Ishikawa (cell line): ENCODE results near the gene CDHR5.
A peak's percentile ranks its signal among the peaks of the same experiment; 100 is the strongest.

Experiments used
- CEBPB ChIP-seq: IDR thresholded peaks from 2 replicates; pipeline ENCODE4 v1.6.1; 2012
- CREB1 ChIP-seq: IDR thresholded peaks from 2 replicates; pipeline ENCODE4 v1.6.1; 2012; ENCODE audit warnings: low read depth
- EGR1 ChIP-seq: IDR thresholded peaks from 2 replicates; pipeline ENCODE4 v1.6.1; 2012
- EP300 ChIP-seq: IDR thresholded peaks from 2 replicates; pipeline ENCODE4 v1.6.1; 2012; ENCODE audit warnings: borderline replicate concordance
- FOXM1 ChIP-seq: IDR thresholded peaks from 2 replicates; pipeline ENCODE4 v1.6.1; 2012; ENCODE audit warnings: low read depth, borderline replicate concordance
- NFIC ChIP-seq: IDR thresholded peaks from 2 replicates; pipeline ENCODE4 v1.6.1; 2012
- RAD21 ChIP-seq: IDR thresholded peaks from 2 replicates; pipeline ENCODE4 v1.6.1; 2012; ENCODE audit warnings: low read depth
- TAF1 ChIP-seq: IDR thresholded peaks from 2 replicates; pipeline ENCODE4 v1.6.1; 2012; ENCODE audit warnings: low read depth, mild to moderate bottlenecking
- TCF12 ChIP-seq: IDR thresholded peaks from 2 replicates; pipeline ENCODE4 v1.6.1; 2012; ENCODE audit warnings: low read depth
- TEAD4 ChIP-seq: IDR thresholded peaks from 2 replicates; pipeline ENCODE4 v1.6.1; 2012
- YY1 ChIP-seq: IDR thresholded peaks from 2 replicates; pipeline ENCODE4 v1.6.1; 2012; ENCODE audit warnings: low read depth
- ZBTB7A ChIP-seq: IDR thresholded peaks from 2 replicates; pipeline ENCODE4 v1.6.1; 2012; ENCODE audit warnings: low read depth
- TF ChIP-seq, protein P1 (sequence below): IDR thresholded peaks from 2 replicates; pipeline ENCODE4 v1.6.1; 2012
- TF ChIP-seq, protein P2 (sequence below): IDR thresholded peaks from 2 replicates; pipeline ENCODE4 v1.6.1; 2012; ENCODE audit warnings: low read depth, mild to moderate bottlenecking
- TF ChIP-seq, protein P3 (sequence below): IDR thresholded peaks from 2 replicates; pipeline ENCODE4 v1.6.1; 2012

Gene CDHR5

DNA sequence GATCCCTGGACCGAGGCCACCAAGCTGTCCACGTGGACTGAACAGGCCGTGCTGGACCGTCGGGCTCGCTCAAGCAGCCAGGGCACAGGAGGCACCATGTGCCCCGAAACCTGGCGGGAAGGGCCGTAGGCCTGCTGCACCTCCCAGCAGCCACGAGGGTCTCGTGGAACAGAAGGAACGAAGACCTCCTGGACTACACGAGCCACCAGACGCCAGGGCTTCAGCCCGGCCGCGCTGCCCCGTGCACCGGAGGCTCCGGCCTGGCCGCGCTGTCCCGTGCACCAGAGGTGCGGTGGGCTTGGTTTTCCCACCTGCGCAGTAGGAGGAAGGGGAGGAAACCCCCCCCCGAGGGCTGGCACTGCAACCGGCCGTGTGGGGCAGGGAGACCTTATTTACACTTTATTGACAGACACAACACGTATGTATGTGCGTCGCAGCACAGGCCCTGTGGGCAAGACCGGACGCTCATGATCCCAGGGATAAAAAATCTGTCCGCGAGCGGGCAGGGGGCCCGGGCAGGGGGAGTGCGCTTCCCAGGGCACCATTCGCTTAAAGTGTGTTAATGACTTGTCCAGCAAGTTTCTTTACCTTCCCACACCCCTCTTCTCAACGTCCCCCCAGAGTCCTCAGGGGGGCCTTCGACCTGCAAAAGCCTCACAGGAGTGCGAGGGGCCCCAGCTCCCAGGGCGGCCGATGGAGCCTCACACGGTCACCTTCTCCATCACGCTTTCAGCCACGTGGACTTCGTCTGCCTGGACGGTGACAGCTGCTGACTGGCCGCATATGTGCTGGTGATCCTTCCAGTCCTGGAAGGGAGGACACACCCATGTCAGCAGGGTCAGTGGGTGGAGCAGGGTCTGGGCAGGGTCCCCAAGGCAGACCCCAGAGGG lies 19.3 kb upstream of the CDHR5 start:
- 0 out of 2 replicates have a peak, but pooled peaks have one; percentile 27 for TF ChIP-seq ZBTB7A
- TF ChIP-seq, protein P1, sequence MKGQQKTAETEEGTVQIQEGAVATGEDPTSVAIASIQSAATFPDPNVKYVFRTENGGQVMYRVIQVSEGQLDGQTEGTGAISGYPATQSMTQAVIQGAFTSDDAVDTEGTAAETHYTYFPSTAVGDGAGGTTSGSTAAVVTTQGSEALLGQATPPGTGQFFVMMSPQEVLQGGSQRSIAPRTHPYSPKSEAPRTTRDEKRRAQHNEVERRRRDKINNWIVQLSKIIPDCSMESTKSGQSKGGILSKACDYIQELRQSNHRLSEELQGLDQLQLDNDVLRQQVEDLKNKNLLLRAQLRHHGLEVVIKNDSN: no peak

DNA sequence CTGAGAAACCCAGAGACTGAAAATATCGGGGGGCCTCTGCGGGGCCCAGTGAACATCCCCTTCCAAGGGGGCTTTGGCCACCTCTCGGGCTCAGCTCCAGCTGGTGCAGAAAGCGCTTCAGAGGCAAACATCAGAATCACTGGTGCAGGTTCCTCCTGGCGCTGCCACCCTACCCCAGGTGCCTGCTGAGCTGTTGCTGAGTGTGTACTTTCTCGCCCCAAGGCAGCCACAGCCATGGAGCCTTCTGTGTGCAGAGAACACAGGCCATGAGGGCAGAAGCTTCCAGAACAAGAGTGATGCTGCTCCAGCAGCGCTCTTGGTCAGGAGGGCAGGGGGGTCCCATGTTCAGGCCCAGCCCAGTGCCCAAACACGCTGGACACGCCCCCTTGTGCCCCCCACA lies 18.6 kb upstream of the CDHR5 start:
- TF ChIP-seq EP300 (no peak), TAF1 (no peak), RAD21 (no peak), NFIC (no peak), TCF12 (no peak), CEBPB (no peak)
- TF ChIP-seq, protein P1: no peak
- TF ChIP-seq, protein P2, sequence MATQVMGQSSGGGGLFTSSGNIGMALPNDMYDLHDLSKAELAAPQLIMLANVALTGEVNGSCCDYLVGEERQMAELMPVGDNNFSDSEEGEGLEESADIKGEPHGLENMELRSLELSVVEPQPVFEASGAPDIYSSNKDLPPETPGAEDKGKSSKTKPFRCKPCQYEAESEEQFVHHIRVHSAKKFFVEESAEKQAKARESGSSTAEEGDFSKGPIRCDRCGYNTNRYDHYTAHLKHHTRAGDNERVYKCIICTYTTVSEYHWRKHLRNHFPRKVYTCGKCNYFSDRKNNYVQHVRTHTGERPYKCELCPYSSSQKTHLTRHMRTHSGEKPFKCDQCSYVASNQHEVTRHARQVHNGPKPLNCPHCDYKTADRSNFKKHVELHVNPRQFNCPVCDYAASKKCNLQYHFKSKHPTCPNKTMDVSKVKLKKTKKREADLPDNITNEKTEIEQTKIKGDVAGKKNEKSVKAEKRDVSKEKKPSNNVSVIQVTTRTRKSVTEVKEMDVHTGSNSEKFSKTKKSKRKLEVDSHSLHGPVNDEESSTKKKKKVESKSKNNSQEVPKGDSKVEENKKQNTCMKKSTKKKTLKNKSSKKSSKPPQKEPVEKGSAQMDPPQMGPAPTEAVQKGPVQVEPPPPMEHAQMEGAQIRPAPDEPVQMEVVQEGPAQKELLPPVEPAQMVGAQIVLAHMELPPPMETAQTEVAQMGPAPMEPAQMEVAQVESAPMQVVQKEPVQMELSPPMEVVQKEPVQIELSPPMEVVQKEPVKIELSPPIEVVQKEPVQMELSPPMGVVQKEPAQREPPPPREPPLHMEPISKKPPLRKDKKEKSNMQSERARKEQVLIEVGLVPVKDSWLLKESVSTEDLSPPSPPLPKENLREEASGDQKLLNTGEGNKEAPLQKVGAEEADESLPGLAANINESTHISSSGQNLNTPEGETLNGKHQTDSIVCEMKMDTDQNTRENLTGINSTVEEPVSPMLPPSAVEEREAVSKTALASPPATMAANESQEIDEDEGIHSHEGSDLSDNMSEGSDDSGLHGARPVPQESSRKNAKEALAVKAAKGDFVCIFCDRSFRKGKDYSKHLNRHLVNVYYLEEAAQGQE: no peak

DNA sequence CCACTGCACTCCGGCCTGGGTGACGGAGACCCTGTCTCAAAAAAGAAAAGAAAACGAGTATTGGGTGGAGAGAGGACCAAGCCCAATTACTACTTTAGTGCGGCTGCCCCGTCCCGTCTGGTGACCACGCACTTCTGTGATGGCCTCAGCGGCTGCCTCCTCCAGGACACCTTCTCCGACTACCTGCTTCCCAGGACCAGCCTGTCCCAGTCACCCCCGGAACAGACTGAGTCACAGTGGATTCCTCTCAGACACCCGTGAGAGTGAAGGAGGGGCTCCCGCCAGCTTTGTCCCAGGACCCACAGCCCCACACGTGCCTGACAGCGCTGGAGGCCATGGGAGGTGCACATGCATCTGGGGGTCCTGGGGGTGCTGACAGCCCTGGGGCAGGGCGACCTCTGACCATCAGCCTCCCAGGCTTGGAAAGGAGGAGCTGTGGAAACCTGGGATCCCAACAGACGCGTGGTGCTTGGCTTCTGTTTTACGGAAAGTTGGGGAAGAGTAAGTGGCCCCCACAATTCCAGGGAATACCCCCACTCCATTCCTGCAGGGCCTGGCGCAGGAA lies 17.1 kb upstream of the CDHR5 start:
- TF ChIP-seq TEAD4: no peak
- TF ChIP-seq TAF1: no peak
- TF ChIP-seq CEBPB: no peak
- TF ChIP-seq, protein P3, sequence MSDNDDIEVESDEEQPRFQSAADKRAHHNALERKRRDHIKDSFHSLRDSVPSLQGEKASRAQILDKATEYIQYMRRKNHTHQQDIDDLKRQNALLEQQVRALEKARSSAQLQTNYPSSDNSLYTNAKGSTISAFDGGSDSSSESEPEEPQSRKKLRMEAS: no peak
- TF ChIP-seq, protein P2: no peak
- TF ChIP-seq EP300: no peak
- TF ChIP-seq CREB1: no peak
- TF ChIP-seq, protein P1: no peak
- no peak for TF ChIP-seq EGR1
- TF ChIP-seq FOXM1: no peak
- no peak for TF ChIP-seq YY1
- no peak for TF ChIP-seq ZBTB7A
- TF ChIP-seq TCF12: no peak

DNA sequence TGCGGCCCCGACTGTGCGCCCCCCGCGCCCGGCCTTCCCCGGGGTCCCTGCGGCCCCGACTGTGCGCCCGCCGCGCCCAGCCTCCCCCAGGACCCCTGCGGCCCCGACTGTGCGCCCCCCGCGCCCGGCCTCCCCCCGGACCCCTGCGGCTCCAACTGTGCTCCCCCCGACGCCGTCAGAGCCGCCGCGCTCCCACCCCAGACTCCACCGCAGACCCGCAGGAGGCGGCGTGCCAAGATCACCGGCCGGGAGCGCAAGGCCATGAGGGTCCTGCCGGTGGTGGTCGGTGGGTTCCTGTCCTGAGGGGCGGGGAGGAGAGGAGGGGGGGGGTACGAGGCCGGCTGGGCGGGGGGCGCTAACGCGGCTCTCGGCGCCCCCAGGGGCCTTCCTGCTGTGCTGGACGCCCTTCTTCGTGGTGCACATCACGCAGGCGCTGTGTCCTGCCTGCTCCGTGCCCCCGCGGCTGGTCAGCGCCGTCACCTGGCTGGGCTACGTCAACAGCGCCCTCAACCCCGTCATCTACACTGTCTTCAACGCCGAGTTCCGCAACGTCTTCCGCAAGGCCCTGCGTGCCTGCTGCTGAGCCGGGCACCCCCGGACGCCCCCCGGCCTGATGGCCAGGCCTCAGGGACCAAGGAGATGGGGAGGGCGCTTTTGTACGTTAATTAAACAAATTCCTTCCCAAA lies 15.4 kb upstream of the CDHR5 start:
- TF ChIP-seq TAF1: no peak
- TF ChIP-seq, protein P2: no peak
- no peak for TF ChIP-seq EGR1
- no peak for TF ChIP-seq RAD21
- TF ChIP-seq EP300: no peak
- TF ChIP-seq CEBPB: no peak
- TF ChIP-seq NFIC: no peak
- TF ChIP-seq ZBTB7A: no peak
- no peak for TF ChIP-seq CREB1
